Measurements from ENCODE around the gene UBE2N. TPM values are rescaled to one million over a fixed set of nuclear protein-coding genes. Genes with fewer than 3 reads are reported as not detected.

UBE2N gene
- total RNA-seq, 1 donor from 2014 or later: 31.2 TPM

Small RNA genes within 50 kb of the gene (small RNA-seq; reads per million reads assigned to genes)
- gene RF00019 (ENCODE audit: low replicate concordance): not detected

Other genes starting within 250 kb of the UBE2N start
- gene NUDT4, start 64.0 kb downstream of the UBE2N start, total RNA-seq: 121 TPM
- 58.8 TPM for gene MRPL42, start 25.6 kb upstream of the UBE2N start, total RNA-seq
- gene SOCS2, start 130.7 kb upstream of the UBE2N start, total RNA-seq: 30.1 TPM
- 39.5 TPM for gene CRADD, start 235.4 kb upstream of the UBE2N start, total RNA-seq

Measured in tongue (tissue), 2 donors.